H1 (cell line): ENCODE data around the gene CILP. TPM values are rescaled to one million over a fixed set of nuclear protein-coding genes. Genes with fewer than 3 reads are reported as not detected.

Experiments used
- ATF2 ChIP-seq: IDR thresholded peaks from 2 replicates; pipeline ENCODE4 v1.6.1; 2012; ENCODE audit warnings: low read length, inconsistent platforms
- CHD2 ChIP-seq: IDR thresholded peaks from 2 replicates; pipeline ENCODE4 v1.6.1; 2012; ENCODE audit warnings: low read length, improper control_type of control experiment
- CREB1 ChIP-seq: IDR thresholded peaks from 2 replicates; pipeline ENCODE4 v1.6.1; 2012; ENCODE audit warnings: inconsistent platforms
- FOSL1 ChIP-seq: IDR thresholded peaks from 2 replicates; pipeline ENCODE4 v1.6.1; 2011; ENCODE audit warnings: mild to moderate bottlenecking, low read depth, low read length, moderate library complexity; ENCODE audit not compliant: insufficient read depth
- HDAC2 ChIP-seq, 2 experiments: fragments of 300-600 bp in 1 of 2; sonication (generic) in 1 of 2; IDR thresholded peaks; 2 replicates each; pipeline ENCODE4 v1.6.1; 2011 to 2012; ENCODE audit warnings: low read depth in 2 of 2, low read length in 2 of 2, mild to moderate bottlenecking in 2 of 2, moderate library complexity in 2 of 2, borderline replicate concordance in 1 of 2, inconsistent platforms in 1 of 2
- MAFK ChIP-seq: IDR thresholded peaks from 2 replicates; pipeline ENCODE4 v1.6.1; 2012; ENCODE audit warnings: low read depth, mild to moderate bottlenecking, improper control_type of control experiment, low read length
- POLR2AphosphoS5 ChIP-seq: IDR thresholded peaks from 2 replicates; pipeline ENCODE4 v1.6.1; 2011; ENCODE audit warnings: low read depth, low read length
- RBBP5 ChIP-seq: IDR thresholded peaks from 2 replicates; pipeline ENCODE4 v1.7.1; 2012; ENCODE audit warnings: low read depth, mild to moderate bottlenecking, inconsistent platforms, low read length, moderate library complexity, borderline replicate concordance
- SIN3A ChIP-seq, 2 experiments: IDR thresholded peaks in 1 of 2; conservative IDR thresholded peaks in 1 of 2; 2 replicates each; pipeline ENCODE4 v1.6.1; 2011 to 2012; ENCODE audit warnings: low read length in 2 of 2, improper control_type of control experiment in 1 of 2, low read depth in 1 of 2, mild to moderate bottlenecking in 1 of 2
- SIRT6 ChIP-seq: IDR thresholded peaks from one replicate; pipeline ENCODE4 v1.7.1; 2012; ENCODE audit warnings: low read length, inconsistent platforms
- SUZ12 ChIP-seq: fragments of 200-600 bp; sonication (generic); IDR thresholded peaks from 2 replicates; pipeline ENCODE4 v1.6.1; 2012; ENCODE audit warnings: mild to moderate bottlenecking, inconsistent platforms, low read length, moderate library complexity, mixed read lengths
- TAF1 ChIP-seq: IDR thresholded peaks from 2 replicates; pipeline ENCODE4 v1.6.1; 2011; ENCODE audit warnings: mild to moderate bottlenecking, low read depth, low read length
- polyA plus RNA-seq, 7 experiments: library from polyadenylated mRNA; depleted of rRNA in 3 of 7; stranded (reverse) in 5 of 7; unstranded in 2 of 7; fragments of >200 nt in 5 of 7; fragments of 200-250 nt in 2 of 7; gene quantifications; 1 replicate in 5 of 7; 2 replicates in 1 of 7; 4 replicates in 1 of 7; pipeline versions ENCODE4 v1.2.1 to v1.2.3, GENCODE V29; 2011 to 2013; ENCODE audit warnings: missing spikeins in 2 of 7, mixed read lengths in 2 of 7
- total RNA-seq: library from RNA; stranded (reverse); fragmentation: NEBNext Ultra II Directional; extraction: Animal tissue kit (Norgen Biotek cat#: 25700); gene quantifications from 2 replicates; pipeline ENCODE4 v1.2.1, GENCODE V29; 2021
- TF ChIP-seq, protein P1 (sequence below): IDR thresholded peaks from 2 replicates; pipeline ENCODE4 v1.6.1; 2012; ENCODE audit warnings: inconsistent platforms
- TF ChIP-seq, protein P2 (sequence below): IDR thresholded peaks from 2 replicates; pipeline ENCODE4 v1.6.1; 2012; ENCODE audit warnings: inconsistent platforms

Gene CILP
- total and polyA plus RNA-seq, 2 of the 8 experiments (the other 6 are each of a cell fraction or from before 2014, with no cell fraction given), result 0.02 TPM; not detected in 1

GRCh38 chr15:65184305-65184867 lies 26.9 kb downstream of the CILP start (continued):
- no peak for TF ChIP-seq ATF2
- TF ChIP-seq MAFK, result no peak
- TF ChIP-seq POLR2AphosphoS5, result peak; percentile 43
- TF ChIP-seq HDAC2 (IDR thresholded peaks at IDR 0.05; ENCODE audit: borderline replicate concordance in 1 of 2, low read depth in 2 of 2, low read length in 2 of 2), result 0 out of 4 replicates have a peak, but pooled peaks of 1 of the 2 experiments have one; percentile 30
- peak; percentile 76 for TF ChIP-seq TAF1
- no peak for TF ChIP-seq FOSL1
- peak; percentile 90 for TF ChIP-seq CHD2
- no peak for TF ChIP-seq SUZ12
- TF ChIP-seq SIN3A (conservative IDR thresholded peaks at IDR 0.05 in 1 of 2, IDR thresholded peaks at IDR 0.05 in 1 of 2; ENCODE audit: low read depth in 1 of 2, low read length in 2 of 2), result peak; percentile 20 to 38; a peak in 1 of 4 replicates
- TF ChIP-seq CREB1, result no peak
- no peak for TF ChIP-seq SIRT6
- TF ChIP-seq, protein P1, sequence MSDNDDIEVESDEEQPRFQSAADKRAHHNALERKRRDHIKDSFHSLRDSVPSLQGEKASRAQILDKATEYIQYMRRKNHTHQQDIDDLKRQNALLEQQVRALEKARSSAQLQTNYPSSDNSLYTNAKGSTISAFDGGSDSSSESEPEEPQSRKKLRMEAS, result no peak
- TF ChIP-seq, protein P2, sequence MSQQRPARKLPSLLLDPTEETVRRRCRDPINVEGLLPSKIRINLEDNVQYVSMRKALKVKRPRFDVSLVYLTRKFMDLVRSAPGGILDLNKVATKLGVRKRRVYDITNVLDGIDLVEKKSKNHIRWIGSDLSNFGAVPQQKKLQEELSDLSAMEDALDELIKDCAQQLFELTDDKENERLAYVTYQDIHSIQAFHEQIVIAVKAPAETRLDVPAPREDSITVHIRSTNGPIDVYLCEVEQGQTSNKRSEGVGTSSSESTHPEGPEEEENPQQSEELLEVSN, result no peak
- TF ChIP-seq RBBP5, result no peak
